HG02588 (cell line): ENCODE data around the gene POLK.

Experiments
- ATAC-seq: cut with Tn5 transposase; IDR thresholded peaks from one replicate; pipeline ENCODE4 v1.9.1; 2021; ENCODE audit warnings: mild to moderate bottlenecking, moderate library complexity; ENCODE audit not compliant: unreplicated experiment

The POLK gene

DNA sequence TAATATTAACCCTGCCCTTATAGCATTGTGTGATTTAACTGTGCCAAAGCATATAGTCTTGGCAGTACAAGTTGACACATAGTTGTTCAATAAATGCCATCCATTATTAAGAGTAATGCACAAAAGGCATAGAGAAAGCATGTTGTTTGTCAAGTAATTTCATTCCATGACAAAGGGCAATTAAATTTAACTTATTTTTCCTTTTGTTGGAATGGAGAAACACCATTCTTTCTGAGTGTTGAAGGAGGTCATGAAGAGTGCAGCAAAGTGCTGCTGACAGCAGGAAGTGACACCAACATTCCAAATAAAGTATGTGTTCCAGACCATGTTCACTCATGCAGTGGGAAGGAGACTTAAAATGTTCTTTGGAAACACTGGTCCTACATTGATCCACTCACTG is 128.7 kb downstream of the POLK start:
- ATAC-seq: no peak

DNA sequence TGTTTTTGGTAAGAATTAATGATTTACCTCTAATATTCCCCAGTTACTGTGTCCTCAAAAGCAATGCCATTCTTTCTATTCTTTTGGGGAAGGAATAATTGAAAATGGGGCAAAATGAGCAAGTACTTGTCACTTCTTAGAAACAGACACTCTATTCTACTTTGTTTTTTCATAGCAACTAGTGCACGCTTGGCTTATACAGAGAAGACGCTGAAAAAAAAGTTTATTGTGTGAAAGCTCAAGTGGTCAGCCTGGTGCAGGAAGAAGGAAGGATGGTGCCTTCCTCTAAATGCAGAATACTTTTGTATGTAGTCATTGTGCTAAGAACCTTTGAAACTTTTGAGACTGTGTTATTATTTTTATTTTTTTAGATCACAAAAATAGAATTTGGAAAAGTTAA is 129.1 kb downstream of the POLK start:
- ATAC-seq: no peak

DNA sequence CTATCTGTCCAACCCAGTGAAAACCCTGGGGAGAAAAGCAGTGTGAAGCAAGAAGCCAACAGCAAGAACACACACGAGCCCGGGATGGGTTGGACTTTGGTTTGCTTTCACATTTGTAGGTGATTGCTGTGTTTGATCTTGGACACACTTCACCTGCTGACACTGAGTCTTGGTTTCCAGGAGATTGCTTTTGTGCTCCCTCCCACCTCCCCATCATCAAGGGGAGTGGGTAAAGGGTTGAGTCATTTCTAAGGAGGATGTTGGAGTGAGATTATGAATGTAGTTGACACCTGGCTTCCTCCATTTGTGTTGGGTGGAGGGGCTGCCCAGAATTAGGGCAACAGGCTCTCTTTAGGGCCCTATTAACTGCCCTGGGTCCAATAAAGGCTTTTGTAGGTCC is 137.0 kb downstream of the POLK start:
- ATAC-seq: no peak
